IMR-90 (cell line): Measurements from ENCODE around the gene PLA2G4D. TPM values are rescaled to one million over a fixed set of nuclear protein-coding genes. Genes with fewer than 3 reads are reported as not detected.

Source experiments
- ATAC-seq: fragments of 200-7000 bp; cut with Tn5 transposase; 2 replicates; pipeline ENCODE4 v1.9.1; 2020; ENCODE audit warnings: low read depth, mild to moderate bottlenecking, moderate library complexity
- BruUV-seq: library from RNA; stranded (reverse); fragments of 400-500 nt; replicated peaks from 2 replicates; lab custom pipeline; 2021; lab: Mats Ljungman, UMichigan
- CTCF ChIA-PET: fragments of 300-600 bp; formaldehyde crosslinking; extraction: SDS; loops from one replicate; lab custom pipeline; 2021; ENCODE audit warnings: antibody characterized with exemption; lab: Yijun Ruan, JAX
- POLR2A ChIA-PET: fragments of 300-600 bp; sonication (Branson Sonifier 250); formaldehyde crosslinking; loops from one replicate; lab custom pipeline; 2022; ENCODE audit warnings: antibody characterized with exemption; ENCODE audit not compliant: unreplicated experiment; lab: Charles Lee
- DNase-seq: peaks from one replicate; pipeline ENCODE4 v3.0.0; 2013
- H2AFZ ChIP-seq: replicated peaks from 2 replicates; pipeline ENCODE3; 2013; ENCODE audit warnings: low read length, mild to moderate bottlenecking; ENCODE audit not compliant: poor library complexity
- H2AK5ac ChIP-seq: 2 replicates; pipeline ENCODE4 v1.6.1; 2013; ENCODE audit warnings: low read depth, low read length, inconsistent platforms
- H2AK9ac ChIP-seq: replicated peaks from 2 replicates; pipeline ENCODE3; 2013; ENCODE audit warnings: mild to moderate bottlenecking, low read depth, low read length, moderate library complexity; ENCODE audit not compliant: poor library complexity
- H2BK120ac ChIP-seq: 2 replicates; pipeline ENCODE4 v1.6.1; 2013; ENCODE audit warnings: low read depth, low read length, inconsistent platforms
- H2BK15ac ChIP-seq: 3 replicates; pipeline ENCODE4 v1.6.1; 2013; ENCODE audit warnings: low read depth, low read length, inconsistent platforms
- H2BK20ac ChIP-seq: 2 replicates; pipeline ENCODE4 v1.6.1; 2013; ENCODE audit warnings: low read depth, mild to moderate bottlenecking, inconsistent platforms, low read length, moderate library complexity
- H2BK5ac ChIP-seq: 2 replicates; pipeline ENCODE4 v1.6.1; 2013; ENCODE audit warnings: mild to moderate bottlenecking, low read depth, low read length, inconsistent platforms; ENCODE audit not compliant: poor library complexity, severe bottlenecking
- H3K14ac ChIP-seq: replicated peaks from 2 replicates; pipeline ENCODE4 v1.6.1; 2013; ENCODE audit warnings: low read depth, low read length, inconsistent platforms
- H3K18ac ChIP-seq: 2 replicates; pipeline ENCODE4 v1.6.1; 2013; ENCODE audit warnings: low read depth, low read length, control low read depth
- H3K23ac ChIP-seq: 2 replicates; pipeline ENCODE4 v1.6.1; 2013; ENCODE audit warnings: low read depth, low read length, inconsistent platforms
- H3K27ac ChIP-seq: 2 replicates; pipeline ENCODE4 v1.5.1; 2013; ENCODE audit warnings: mild to moderate bottlenecking, control low read depth, low read length; ENCODE audit not compliant: insufficient read depth
- H3K27me3 ChIP-seq: 2 replicates; pipeline ENCODE4 v1.6.1; 2013; ENCODE audit warnings: low read length; ENCODE audit not compliant: control insufficient read depth, insufficient read depth
- H3K36me3 ChIP-seq: 2 replicates; pipeline ENCODE4 v1.6.1; 2013; ENCODE audit warnings: low read length, mixed read lengths; ENCODE audit not compliant: control insufficient read depth, insufficient read depth
- H3K4ac ChIP-seq: 2 replicates; pipeline ENCODE4 v1.6.1; 2013; ENCODE audit warnings: low read depth, low read length, inconsistent platforms
- H3K4me1 ChIP-seq: 2 replicates; pipeline ENCODE4 v1.6.1; 2013; ENCODE audit warnings: low read length, mixed read lengths; ENCODE audit not compliant: control insufficient read depth, insufficient read depth
- H3K4me2 ChIP-seq: 2 replicates; pipeline ENCODE4 v1.6.1; 2013; ENCODE audit warnings: low read depth, mild to moderate bottlenecking, control low read depth, low read length, moderate library complexity
- H3K4me3 ChIP-seq: 2 replicates; pipeline ENCODE4 v1.5.1; 2013; ENCODE audit warnings: low read depth, mild to moderate bottlenecking, control low read depth, low read length, moderate library complexity; ENCODE audit not compliant: insufficient read depth
- H3K56ac ChIP-seq: 2 replicates; pipeline ENCODE4 v1.6.1; 2013; ENCODE audit warnings: low read length, inconsistent platforms; ENCODE audit not compliant: insufficient read depth; ENCODE audit errors: extremely low read depth
- H3K79me1 ChIP-seq, 2 experiments: 2 replicates each; pipeline ENCODE4 v1.6.1; 2013; ENCODE audit warnings: low read length in 2 of 2, inconsistent platforms in 1 of 2, low read depth in 1 of 2
- H3K9ac ChIP-seq: 2 replicates; pipeline ENCODE4 v1.6.1; 2013; ENCODE audit warnings: low read depth, low read length, control low read depth
- H3K9me1 ChIP-seq: 2 replicates; pipeline ENCODE4 v1.6.1; 2013; ENCODE audit warnings: low read length, inconsistent platforms; ENCODE audit not compliant: insufficient read depth
- H3K9me3 ChIP-seq: 2 replicates; pipeline ENCODE4 v1.6.1; 2013; ENCODE audit warnings: low read length; ENCODE audit not compliant: control insufficient read depth, insufficient read depth
- H4K20me1 ChIP-seq: 2 replicates; pipeline ENCODE4 v1.6.1; 2013; ENCODE audit warnings: low read length, inconsistent platforms; ENCODE audit not compliant: insufficient read depth
- H4K5ac ChIP-seq: 2 replicates; pipeline ENCODE4 v1.6.1; 2013; ENCODE audit warnings: mild to moderate bottlenecking, low read depth, low read length, control low read depth
- H4K8ac ChIP-seq, 2 experiments: 2 replicates each; pipeline ENCODE4 v1.6.1; 2013; ENCODE audit warnings: low read depth in 2 of 2, low read length in 2 of 2, control low read depth in 1 of 2, inconsistent platforms in 1 of 2
- H4K91ac ChIP-seq: 2 replicates; pipeline ENCODE4 v1.6.1; 2013; ENCODE audit warnings: low read depth, low read length, inconsistent platforms; ENCODE audit not compliant: insufficient read depth
- CEBPB ChIP-seq: IDR thresholded peaks from 2 replicates; pipeline ENCODE4 v1.6.1; 2012; ENCODE audit warnings: low read depth, low read length, improper control_type of control experiment
- MAFK ChIP-seq: IDR thresholded peaks from 2 replicates; pipeline ENCODE4 v1.6.1; 2012; ENCODE audit warnings: low read depth, low read length, improper control_type of control experiment
- MAZ ChIP-seq: IDR thresholded peaks from 2 replicates; pipeline ENCODE4 v1.6.1; 2012; ENCODE audit warnings: low read depth, mild to moderate bottlenecking, low read length, improper control_type of control experiment, moderate library complexity, borderline replicate concordance
- WGBS, 2 experiments: methylation state at CpG; one replicate each; pipeline versions ENCODE4 v1.1.5 to v1.1.7; 2013; ENCODE audit warnings: missing lambda C conversion rate in 2 of 2; ENCODE audit not compliant: insufficient read length in 1 of 2; ENCODE audit errors: extremely low coverage in 2 of 2; 5-methylcytosine and 5-hydroxymethylcytosine counted together
- dilution Hi-C: fragments of 300-500 bp; cut with HindIII; formaldehyde crosslinking; loops from one replicate; pipeline ENCODE4 v1.14.3; 2018; ENCODE audit warnings: low sequenced_read_pairs; ENCODE audit not compliant: unreplicated experiment
- in situ Hi-C: fragments of 300-500 bp; cut with MboI; formaldehyde crosslinking; loops from 3 replicates; pipeline ENCODE4 v1.14.3; 2019; ENCODE audit warnings: low sequenced_read_pairs, inconsistent platforms, mixed read lengths
- intact Hi-C: fragments of 100-400 bp; cut with micrococcal nuclease; formaldehyde crosslinking; loops from 2 replicates; pipeline ENCODE4 v1.10.0; 2022
- polyA plus RNA-seq, 3 experiments: library from polyadenylated mRNA; depleted of rRNA; stranded (reverse); fragments of >200 nt; gene quantifications; 2 replicates each; pipeline ENCODE4 v1.2.3, GENCODE V29; 2012; ENCODE audit warnings: low replicate concordance in 1 of 3
- total RNA-seq: library from RNA; depleted of rRNA; stranded (reverse); fragments of >200 nt; gene quantifications from 2 replicates; pipeline ENCODE4 v1.2.3, GENCODE V29; 2012; rRNA removed
- TF ChIP-seq, protein P1 (sequence below): fragments of 150-350 bp; IDR thresholded peaks from 2 replicates; pipeline ENCODE4 v1.6.1; 2017; ENCODE audit warnings: mild to moderate bottlenecking, antibody characterized with exemption, low read length, low read depth

PLA2G4D gene
- total and polyA plus RNA-seq, 2 of the 4 experiments (the other 2 are of a cell fraction), result not detected

DNA sequence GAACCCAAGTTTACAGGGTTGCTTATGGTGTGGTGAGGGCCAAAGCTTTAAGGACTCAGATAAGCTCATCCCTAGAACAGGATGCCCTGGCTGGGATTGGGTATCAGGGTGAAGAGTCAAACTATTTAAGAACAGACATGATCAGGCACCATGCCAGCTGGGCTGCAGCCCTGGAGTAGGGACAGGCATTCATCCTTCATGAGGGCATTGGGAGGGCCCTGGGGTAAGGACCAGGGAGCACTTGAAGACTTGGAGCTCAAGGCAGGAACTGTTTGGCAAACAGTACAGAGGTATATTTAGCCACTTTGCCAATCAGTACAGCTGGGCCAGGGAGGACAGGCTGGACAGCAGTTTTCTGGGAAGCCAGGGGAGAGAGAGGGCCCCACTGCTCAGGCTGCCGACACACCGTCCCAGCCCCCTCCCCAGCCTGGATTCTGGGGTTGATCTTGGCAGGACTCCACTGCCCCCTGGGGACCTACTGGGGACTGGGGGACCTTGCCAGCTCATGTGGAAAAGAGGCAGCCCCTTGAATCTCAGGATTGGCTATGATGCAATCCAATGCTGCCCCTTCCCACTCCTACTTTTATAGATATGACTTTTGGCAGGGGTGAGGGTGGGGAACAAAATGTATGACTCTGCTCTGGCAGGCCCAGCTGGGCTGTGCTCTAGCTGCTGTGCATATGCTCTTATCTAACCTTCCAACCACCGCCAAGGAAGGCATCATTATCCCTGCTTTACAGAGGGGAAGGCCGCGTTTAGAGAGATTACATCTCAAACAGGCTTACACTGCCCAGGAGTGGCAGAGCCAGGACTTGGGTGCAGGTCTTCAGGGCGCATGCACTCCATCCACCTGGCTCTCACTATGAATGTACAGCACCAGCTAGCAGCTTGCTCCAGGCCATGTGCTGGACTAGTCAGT is 75.8 kb downstream of the PLA2G4D start:
- Histone ChIP-seq H3K56ac (no peak overlapping the region), H3K9me1 (no peaks in the 10 kb centered on the region), H3K14ac (no peak overlapping the region), H3K4me1 (no peaks in the 10 kb centered on the region), H2AFZ (no peak overlapping the region), H4K5ac (no peak overlapping the region), H3K9me3 (peaks cover 4% of the 10 kb centered on the region; the same call in 1 of the 2 replicates), H2AK9ac (no peak overlapping the region), H3K4ac (no peak overlapping the region), H3K36me3 (no peaks in the 10 kb centered on the region), H4K20me1 (no peaks in the 10 kb centered on the region), H3K23ac (no peak overlapping the region), H2BK5ac (no peak overlapping the region), H2BK20ac (no peak overlapping the region), H3K27ac (no peak overlapping the region), H2BK120ac (no peak overlapping the region), H3K27me3 (peaks cover 60% of the 10 kb centered on the region), H2BK15ac (no peak overlapping the region), H3K4me3 (no peak overlapping the region), H3K9ac (no peak overlapping the region), H3K79me1 (no peaks in the 10 kb centered on the region), H4K91ac (no peak overlapping the region), H3K18ac (no peak overlapping the region), H2AK5ac (no peak overlapping the region), H4K8ac (no peak overlapping the region), H3K4me2 (no peak overlapping the region)
- ChIA-PET CTCF (no interaction called here), POLR2A (no interaction called here)
- in situ Hi-C loops, result no loop called here
- no CpG with 5 or more reads among the region's 6 CpGs for WGBS, 2 experiments
- TF ChIP-seq CEBPB (0 out of 2 replicates have a peak, but pooled peaks have one; percentile 11), MAFK (no peak), MAZ (no peak)
- TF ChIP-seq, protein P1, sequence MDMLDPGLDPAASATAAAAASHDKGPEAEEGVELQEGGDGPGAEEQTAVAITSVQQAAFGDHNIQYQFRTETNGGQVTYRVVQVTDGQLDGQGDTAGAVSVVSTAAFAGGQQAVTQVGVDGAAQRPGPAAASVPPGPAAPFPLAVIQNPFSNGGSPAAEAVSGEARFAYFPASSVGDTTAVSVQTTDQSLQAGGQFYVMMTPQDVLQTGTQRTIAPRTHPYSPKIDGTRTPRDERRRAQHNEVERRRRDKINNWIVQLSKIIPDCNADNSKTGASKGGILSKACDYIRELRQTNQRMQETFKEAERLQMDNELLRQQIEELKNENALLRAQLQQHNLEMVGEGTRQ, result no peak
- intact Hi-C loops, result no loop called here
- ATAC-seq (no peak), DNase-seq (no peak)
- dilution Hi-C loops, result no loop called here
- BruUV-seq, result no TSS peak

Other genes with a start within 250 kb of the PLA2G4D start
- under 0.01 TPM in 2 replicates for gene SPTBN5, start 200.5 kb downstream of the PLA2G4D start, total RNA-seq
- gene SPTBN5, start 200.5 kb downstream of the PLA2G4D start, polyA plus RNA-seq (2012; rRNA removed), result 0.37 and 0.38 TPM in 2 replicates
- 26.4 and 29.0 TPM in 2 replicates for gene EHD4, start 122.0 kb downstream of the PLA2G4D start, total RNA-seq
- 21.0 and 21.1 TPM in 2 replicates for gene EHD4, start 122.0 kb downstream of the PLA2G4D start, polyA plus RNA-seq (2012; rRNA removed)
- not detected in 2 replicates for gene PLA2G4E, start 73.5 kb downstream of the PLA2G4D start, total RNA-seq
- not detected in 2 replicates for gene PLA2G4E, start 73.5 kb downstream of the PLA2G4D start, polyA plus RNA-seq (2012; rRNA removed)
- gene PLA2G4F, start 62.1 kb upstream of the PLA2G4D start, total RNA-seq, result not detected in 2 replicates
- gene PLA2G4F, start 62.1 kb upstream of the PLA2G4D start, polyA plus RNA-seq (2012; rRNA removed), result not detected in 2 replicates
- gene VPS39, start 113.7 kb upstream of the PLA2G4D start, total RNA-seq, result 52.2 and 56.9 TPM in 2 replicates
- gene VPS39, start 113.7 kb upstream of the PLA2G4D start, polyA plus RNA-seq (2012; rRNA removed), result 45.8 and 49.7 TPM in 2 replicates
- gene GANC, start 178.6 kb upstream of the PLA2G4D start, total RNA-seq, result 16.7 and 19.2 TPM in 2 replicates
- 6.7 and 7.1 TPM in 2 replicates for gene GANC, start 178.6 kb upstream of the PLA2G4D start, polyA plus RNA-seq (2012; rRNA removed)
- gene TMEM87A, start 178.9 kb upstream of the PLA2G4D start, total RNA-seq, result 45.3 and 67.2 TPM in 2 replicates
- 15.3 and 16.6 TPM in 2 replicates for gene TMEM87A, start 178.9 kb upstream of the PLA2G4D start, polyA plus RNA-seq (2012; rRNA removed)